K562 (cell line): ENCODE results near the gene PIK3C2B. TPM values are rescaled to one million over a fixed set of nuclear protein-coding genes. Genes with fewer than 3 reads are reported as not detected.

ENCODE experiments used
- BACH1 ChIP-seq: fragments of 200-800 bp; sonication (Bioruptor generic); IDR thresholded peaks from 2 replicates; pipeline ENCODE4 v1.6.1; 2016; ENCODE audit warnings: missing genetic modification characterization, missing compliant biosample characterization
- BDP1 ChIP-seq: IDR thresholded peaks from 3 replicates; pipeline ENCODE4 v1.6.1; 2011; ENCODE audit not compliant: insufficient read length, insufficient read depth
- KDM5B ChIP-seq: fragments of 200-600 bp; sonication (generic); IDR thresholded peaks from 2 replicates; pipeline ENCODE4 v1.6.1; 2012; ENCODE audit warnings: low read depth, mild to moderate bottlenecking, moderate library complexity, low read length, control low read depth, inconsistent platforms; ENCODE audit not compliant: insufficient replicate concordance
- NR2C2 ChIP-seq, 2 experiments: fragments of 200-800 bp in 1 of 2; sonication (Bioruptor generic) in 1 of 2; sonication (generic) in 1 of 2; formaldehyde crosslinking in 1 of 2; IDR thresholded peaks; 2 replicates each; pipeline versions ENCODE4 v1.6.1 to v1.8.0; 2016 to 2022; ENCODE audit warnings: mild to moderate bottlenecking in 1 of 2, missing compliant biosample characterization in 1 of 2, missing genetic modification characterization in 1 of 2, missing genetic modification reagents in 1 of 2
- POLR3A ChIP-seq: IDR thresholded peaks from 2 replicates; pipeline ENCODE4 v1.6.1; 2011; ENCODE audit warnings: borderline replicate concordance, mild to moderate bottlenecking, moderate library complexity; ENCODE audit not compliant: insufficient read length, insufficient read depth; ENCODE audit errors: extremely low read depth
- RERE ChIP-seq: sonication (generic); formaldehyde crosslinking; IDR thresholded peaks from 2 replicates; pipeline ENCODE4 v1.8.0; 2023; ENCODE audit warnings: missing genetic modification reagents, mild to moderate bottlenecking, borderline replicate concordance
- SMAD3 ChIP-seq: fragments of 450-650 bp; formaldehyde crosslinking; conservative IDR thresholded peaks from 2 replicates; pipeline ENCODE4 v1.4.0; 2020; ENCODE audit warnings: mild to moderate bottlenecking
- SRSF9 ChIP-seq: fragments of 200-400 bp; formaldehyde crosslinking; IDR thresholded peaks from 2 replicates; pipeline ENCODE4 v1.6.1; 2017; ENCODE audit warnings: low read depth, low read length, borderline replicate concordance
- STAT5A ChIP-seq: IDR thresholded peaks from 2 replicates; pipeline ENCODE4 v1.6.1; 2012; ENCODE audit warnings: low read length, inconsistent platforms, borderline replicate concordance
- ZBTB11 ChIP-seq, 3 experiments: fragments of 200-800 bp in 1 of 3; fragments of 250-450 bp in 1 of 3; fragments of 450-650 bp in 1 of 3; sonication (Bioruptor Pico) in 1 of 3; sonication (Bioruptor generic) in 1 of 3; formaldehyde crosslinking in 1 of 3; IDR thresholded peaks; 2 replicates each; pipeline versions ENCODE4 v1.6.1 to v1.8.0; 2016 to 2022; ENCODE audit warnings: mild to moderate bottlenecking in 2 of 3, missing genetic modification characterization in 2 of 3, missing compliant biosample characterization in 1 of 3, moderate library complexity in 1 of 3
- ZNF551 ChIP-seq: fragments of 250-450 bp; sonication (Bioruptor Pico); IDR thresholded peaks from 2 replicates; pipeline ENCODE4 v1.5.0; 2021; ENCODE audit warnings: mild to moderate bottlenecking, moderate library complexity
- polyA plus RNA-seq, 8 experiments: library from polyadenylated mRNA; depleted of rRNA in 4 of 8; stranded (reverse) in 5 of 8; unstranded in 3 of 8; fragments of >200 nt; fragmentation: Nextera tagmentation in 2 of 8; fragmentation: Illumina TruSeq in 1 of 8; extraction: Ambion mirVana in 2 of 8; extraction: Trizol in 1 of 8; gene quantifications; 2 replicates each; pipeline versions ENCODE4 v1.2.1 to v1.2.3, GENCODE V29; 2011 to 2014; ENCODE audit warnings: inconsistent platforms in 1 of 8, missing spikeins in 1 of 8
- total RNA-seq, 7 experiments: library from RNA; depleted of rRNA in 6 of 7; stranded (reverse); fragments of >200 nt in 6 of 7; fragmentation: Illumina TruSeq in 2 of 7; extraction: Trizol in 2 of 7; gene quantifications; 2 replicates each; pipeline versions ENCODE4 v1.2.1 to v1.2.3, GENCODE V29; 2011 to 2021; ENCODE audit warnings: low replicate concordance in 1 of 7
- TF ChIP-seq, protein P1 (sequence below): fragments of 450-650 bp; formaldehyde crosslinking; conservative IDR thresholded peaks from 2 replicates; pipeline ENCODE4 v1.4.0; 2022; ENCODE audit warnings: mild to moderate bottlenecking, missing genetic modification characterization
- TF ChIP-seq, protein P2 (sequence below), 2 experiments: fragments of 150-350 bp in 1 of 2; IDR thresholded peaks; 2 replicates each; pipeline ENCODE4 v1.6.1; 2012 to 2016; ENCODE audit warnings: low read depth in 2 of 2, low read length in 2 of 2, mild to moderate bottlenecking in 1 of 2, moderate library complexity in 1 of 2

PIK3C2B gene
- total and polyA plus RNA-seq, 9 of the 15 experiments (the other 6 are each of a cell fraction or from before 2014, with no cell fraction given): 0.10 to 2.9 (median 0.72) TPM

GRCh38 chr1:204493984-204494280 lies 673 bp downstream of the PIK3C2B start (continued):
- TF ChIP-seq, protein P1, sequence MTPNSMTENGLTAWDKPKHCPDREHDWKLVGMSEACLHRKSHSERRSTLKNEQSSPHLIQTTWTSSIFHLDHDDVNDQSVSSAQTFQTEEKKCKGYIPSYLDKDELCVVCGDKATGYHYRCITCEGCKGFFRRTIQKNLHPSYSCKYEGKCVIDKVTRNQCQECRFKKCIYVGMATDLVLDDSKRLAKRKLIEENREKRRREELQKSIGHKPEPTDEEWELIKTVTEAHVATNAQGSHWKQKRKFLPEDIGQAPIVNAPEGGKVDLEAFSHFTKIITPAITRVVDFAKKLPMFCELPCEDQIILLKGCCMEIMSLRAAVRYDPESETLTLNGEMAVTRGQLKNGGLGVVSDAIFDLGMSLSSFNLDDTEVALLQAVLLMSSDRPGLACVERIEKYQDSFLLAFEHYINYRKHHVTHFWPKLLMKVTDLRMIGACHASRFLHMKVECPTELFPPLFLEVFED (CRISPR knock-in tag): no peak
- no peak for TF ChIP-seq BDP1
- TF ChIP-seq SRSF9: no peak
- no peak for TF ChIP-seq NR2C2 (CRISPR knock-in tag; IDR thresholded peaks at IDR 0.05)
- TF ChIP-seq NR2C2 (tag; IDR thresholded peaks at IDR 0.05): no peak
- TF ChIP-seq POLR3A: no peak
- TF ChIP-seq KDM5B: peak; percentile 43
- TF ChIP-seq SMAD3 (CRISPR knock-in tag): no peak
- no peak for TF ChIP-seq ZNF551 (CRISPR knock-in tag)
- TF ChIP-seq RERE: 0 out of 2 replicates have a peak, but pooled peaks have one; percentile 27
- no peak for TF ChIP-seq STAT5A
- TF ChIP-seq ZBTB11 (CRISPR knock-in tag; IDR thresholded peaks at IDR 0.05): no peak
- TF ChIP-seq, protein P2, sequence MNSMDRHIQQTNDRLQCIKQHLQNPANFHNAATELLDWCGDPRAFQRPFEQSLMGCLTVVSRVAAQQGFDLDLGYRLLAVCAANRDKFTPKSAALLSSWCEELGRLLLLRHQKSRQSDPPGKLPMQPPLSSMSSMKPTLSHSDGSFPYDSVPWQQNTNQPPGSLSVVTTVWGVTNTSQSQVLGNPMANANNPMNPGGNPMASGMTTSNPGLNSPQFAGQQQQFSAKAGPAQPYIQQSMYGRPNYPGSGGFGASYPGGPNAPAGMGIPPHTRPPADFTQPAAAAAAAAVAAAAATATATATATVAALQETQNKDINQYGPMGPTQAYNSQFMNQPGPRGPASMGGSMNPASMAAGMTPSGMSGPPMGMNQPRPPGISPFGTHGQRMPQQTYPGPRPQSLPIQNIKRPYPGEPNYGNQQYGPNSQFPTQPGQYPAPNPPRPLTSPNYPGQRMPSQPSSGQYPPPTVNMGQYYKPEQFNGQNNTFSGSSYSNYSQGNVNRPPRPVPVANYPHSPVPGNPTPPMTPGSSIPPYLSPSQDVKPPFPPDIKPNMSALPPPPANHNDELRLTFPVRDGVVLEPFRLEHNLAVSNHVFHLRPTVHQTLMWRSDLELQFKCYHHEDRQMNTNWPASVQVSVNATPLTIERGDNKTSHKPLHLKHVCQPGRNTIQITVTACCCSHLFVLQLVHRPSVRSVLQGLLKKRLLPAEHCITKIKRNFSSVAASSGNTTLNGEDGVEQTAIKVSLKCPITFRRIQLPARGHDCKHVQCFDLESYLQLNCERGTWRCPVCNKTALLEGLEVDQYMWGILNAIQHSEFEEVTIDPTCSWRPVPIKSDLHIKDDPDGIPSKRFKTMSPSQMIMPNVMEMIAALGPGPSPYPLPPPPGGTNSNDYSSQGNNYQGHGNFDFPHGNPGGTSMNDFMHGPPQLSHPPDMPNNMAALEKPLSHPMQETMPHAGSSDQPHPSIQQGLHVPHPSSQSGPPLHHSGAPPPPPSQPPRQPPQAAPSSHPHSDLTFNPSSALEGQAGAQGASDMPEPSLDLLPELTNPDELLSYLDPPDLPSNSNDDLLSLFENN (IDR thresholded peaks at IDR 0.05; ENCODE audit: low read depth in 2 of 2, low read length in 2 of 2): no peak
- TF ChIP-seq BACH1 (tag): no peak
